HepG2 (cell line): ENCODE data around the gene TRIM36. TPM values are rescaled to one million over a fixed set of nuclear protein-coding genes. Genes with fewer than 3 reads are reported as not detected.

Source experiments
- ASH2L ChIP-seq: fragments of 300-600, 200-600 bp; sonication (generic); IDR thresholded peaks from 2 replicates; pipeline ENCODE4 v1.7.0; 2017; ENCODE audit warnings: low read depth, mild to moderate bottlenecking, moderate library complexity, mixed read lengths, low read length; ENCODE audit not compliant: insufficient read length
- CC2D1A ChIP-seq: sonication (generic); formaldehyde crosslinking; IDR thresholded peaks from 2 replicates; pipeline ENCODE4 v1.8.1; 2023; ENCODE audit warnings: mild to moderate bottlenecking, missing genetic modification reagents
- IKZF5 ChIP-seq: IDR thresholded peaks from 2 replicates; pipeline ENCODE4 v1.6.1; 2018; ENCODE audit warnings: missing genetic modification reagents, mild to moderate bottlenecking, missing compliant biosample characterization
- LCORL ChIP-seq, 2 experiments: fragments of 450-650 bp in 1 of 2; sonication (generic) in 1 of 2; formaldehyde crosslinking in 1 of 2; IDR thresholded peaks; 2 replicates each; pipeline versions ENCODE4 v1.5.0 to v1.6.1; 2017 to 2020; ENCODE audit warnings: antibody characterized with exemption in 1 of 2, missing genetic modification reagents in 1 of 2
- MBD4 ChIP-seq: IDR thresholded peaks from 2 replicates; pipeline ENCODE4 v1.6.1; 2012; ENCODE audit warnings: low read length, inconsistent platforms, borderline replicate concordance
- RFX1 ChIP-seq: fragments of 450-650 bp; IDR thresholded peaks from 2 replicates; pipeline ENCODE4 v1.6.1; 2017
- SOX13 ChIP-seq, 3 experiments: fragments of 450-650 bp in 1 of 3; sonication (generic) in 1 of 3; formaldehyde crosslinking in 1 of 3; IDR thresholded peaks in 2 of 3; conservative IDR thresholded peaks in 1 of 3; 2 replicates each; pipeline versions ENCODE4 v1.5.0 to v1.6.1; 2016 to 2020; ENCODE audit warnings: antibody characterized with exemption in 1 of 3, mild to moderate bottlenecking in 1 of 3, missing compliant biosample characterization in 1 of 3, missing genetic modification reagents in 1 of 3, moderate library complexity in 1 of 3
- TAF1 ChIP-seq: sonication (generic); formaldehyde crosslinking; IDR thresholded peaks from 2 replicates; pipeline ENCODE4 v1.4.0; 2020; ENCODE audit warnings: missing genetic modification reagents
- THAP7 ChIP-seq: sonication (generic); formaldehyde crosslinking; IDR thresholded peaks from 2 replicates; pipeline ENCODE4 v1.8.1; 2023; ENCODE audit warnings: mild to moderate bottlenecking, missing genetic modification reagents
- THRA ChIP-seq: sonication (generic); formaldehyde crosslinking; IDR thresholded peaks from 2 replicates; pipeline ENCODE4 v1.4.0; 2020; ENCODE audit warnings: missing genetic modification reagents, borderline replicate concordance
- XRCC5 ChIP-seq: fragments of 200-400 bp; formaldehyde crosslinking; optimal IDR thresholded peaks from 2 replicates; pipeline ENCODE3; 2017; ENCODE audit warnings: mild to moderate bottlenecking, low read length
- ZNF292 ChIP-seq: sonication (generic); formaldehyde crosslinking; IDR thresholded peaks from 2 replicates; pipeline ENCODE4 v1.8.1; 2022; ENCODE audit warnings: mild to moderate bottlenecking, low read depth, missing genetic modification reagents, borderline replicate concordance
- ZNF34 ChIP-seq: sonication (generic); formaldehyde crosslinking; IDR thresholded peaks from 2 replicates; pipeline ENCODE4 v1.4.0; 2020; ENCODE audit warnings: mild to moderate bottlenecking, missing genetic modification reagents, borderline replicate concordance
- ZNF557 ChIP-seq: sonication (generic); formaldehyde crosslinking; IDR thresholded peaks from 2 replicates; pipeline ENCODE4 v1.4.0; 2020; ENCODE audit warnings: missing genetic modification reagents
- ZNF672 ChIP-seq: sonication (generic); formaldehyde crosslinking; IDR thresholded peaks from 2 replicates; pipeline ENCODE4 v1.8.1; 2022; ENCODE audit warnings: missing genetic modification reagents
- polyA plus RNA-seq, 8 experiments: library from polyadenylated mRNA; depleted of rRNA in 3 of 8; stranded (reverse) in 7 of 8; unstranded in 1 of 8; fragments of >200 nt; fragmentation: Illumina TruSeq in 4 of 8; extraction: Trizol in 4 of 8; gene quantifications; 2 replicates each; pipeline versions ENCODE4 v1.2.1 to v1.2.3, GENCODE V29; 2011 to 2016; ENCODE audit warnings: low read depth in 4 of 8, missing spikeins in 1 of 8, mixed read lengths in 1 of 8; ENCODE audit not compliant: insufficient read depth in 1 of 8
- total RNA-seq, 5 experiments: library from RNA; depleted of rRNA; stranded (reverse); fragments of >200 nt; fragmentation: Illumina TruSeq; extraction: Trizol; gene quantifications; 2 replicates each; pipeline ENCODE4 v1.2.3, GENCODE V29; 2016; ENCODE audit warnings: low read depth in 1 of 5
- TF ChIP-seq, protein P1 (sequence below): IDR thresholded peaks from 2 replicates; pipeline ENCODE4 v1.6.1; 2016; ENCODE audit warnings: low read depth, borderline replicate concordance
- TF ChIP-seq, protein P2 (sequence below): sonication (generic); formaldehyde crosslinking; IDR thresholded peaks from 2 replicates; pipeline ENCODE4 v1.5.1; 2020; ENCODE audit warnings: mild to moderate bottlenecking, moderate library complexity, missing genetic modification reagents

The TRIM36 gene
- total and polyA plus RNA-seq, 2 of the 13 experiments (the other 11 are each of a cell fraction or from before 2014, with no cell fraction given) = 1.7 to 2.4 TPM

GRCh38 chr5:115169487-115170133 lies at the start of gene TRIM36 (continued):
- TF ChIP-seq, protein P1, sequence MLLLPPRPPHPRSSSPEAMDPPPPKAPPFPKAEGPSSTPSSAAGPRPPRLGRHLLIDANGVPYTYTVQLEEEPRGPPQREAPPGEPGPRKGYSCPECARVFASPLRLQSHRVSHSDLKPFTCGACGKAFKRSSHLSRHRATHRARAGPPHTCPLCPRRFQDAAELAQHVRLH (CRISPR knock-in tag) = peak; percentile 88; the same call in 1 of the 2 replicates
- TF ChIP-seq ZNF557 (no peak), SOX13 (IDR thresholded peaks at IDR 0.05) (no peak), SOX13 (CRISPR knock-in tag; conservative IDR thresholded peaks at IDR 0.05 in 1 of 2, IDR thresholded peaks at IDR 0.05 in 1 of 2) (peak in 1 of 2 experiments; percentile 43; a peak in 1 of 4 replicates), THAP7 (no peak), ZNF34 (CRISPR knock-in tag) (peak; percentile 59; the same call in 1 of the 2 replicates), XRCC5 (peak; percentile 65), ZNF672 (no peak), LCORL (IDR thresholded peaks at IDR 0.05) (no peak), LCORL (CRISPR knock-in tag; IDR thresholded peaks at IDR 0.05) (peak; percentile 81), TAF1 (CRISPR knock-in tag) (peak; percentile 73), CC2D1A (CRISPR knock-in tag) (no peak), MBD4 (no peak), IKZF5 (CRISPR knock-in tag) (peak; percentile 63), ASH2L (peak; percentile 37), RFX1 (peak; percentile 93), THRA (CRISPR knock-in tag) (peak; percentile 55), ZNF292 (peak; percentile 74; the same call in 1 of the 2 replicates)
- TF ChIP-seq, protein P2, sequence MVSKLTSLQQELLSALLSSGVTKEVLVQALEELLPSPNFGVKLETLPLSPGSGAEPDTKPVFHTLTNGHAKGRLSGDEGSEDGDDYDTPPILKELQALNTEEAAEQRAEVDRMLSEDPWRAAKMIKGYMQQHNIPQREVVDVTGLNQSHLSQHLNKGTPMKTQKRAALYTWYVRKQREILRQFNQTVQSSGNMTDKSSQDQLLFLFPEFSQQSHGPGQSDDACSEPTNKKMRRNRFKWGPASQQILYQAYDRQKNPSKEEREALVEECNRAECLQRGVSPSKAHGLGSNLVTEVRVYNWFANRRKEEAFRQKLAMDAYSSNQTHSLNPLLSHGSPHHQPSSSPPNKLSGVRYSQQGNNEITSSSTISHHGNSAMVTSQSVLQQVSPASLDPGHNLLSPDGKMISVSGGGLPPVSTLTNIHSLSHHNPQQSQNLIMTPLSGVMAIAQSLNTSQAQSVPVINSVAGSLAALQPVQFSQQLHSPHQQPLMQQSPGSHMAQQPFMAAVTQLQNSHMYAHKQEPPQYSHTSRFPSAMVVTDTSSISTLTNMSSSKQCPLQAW (CRISPR knock-in tag) = no peak
